CD4-positive, alpha-beta T cell treated with Interleukin-2 at 100 ng/mL for 4 hours (primary cell): ENCODE data around the gene TARS2.

Experiments
- DNase-seq: peaks from one replicate; pipeline ENCODE4 v3.0.0-alpha.2; 2020; ENCODE audit warnings: low spot score

The TARS2 gene, protein sequence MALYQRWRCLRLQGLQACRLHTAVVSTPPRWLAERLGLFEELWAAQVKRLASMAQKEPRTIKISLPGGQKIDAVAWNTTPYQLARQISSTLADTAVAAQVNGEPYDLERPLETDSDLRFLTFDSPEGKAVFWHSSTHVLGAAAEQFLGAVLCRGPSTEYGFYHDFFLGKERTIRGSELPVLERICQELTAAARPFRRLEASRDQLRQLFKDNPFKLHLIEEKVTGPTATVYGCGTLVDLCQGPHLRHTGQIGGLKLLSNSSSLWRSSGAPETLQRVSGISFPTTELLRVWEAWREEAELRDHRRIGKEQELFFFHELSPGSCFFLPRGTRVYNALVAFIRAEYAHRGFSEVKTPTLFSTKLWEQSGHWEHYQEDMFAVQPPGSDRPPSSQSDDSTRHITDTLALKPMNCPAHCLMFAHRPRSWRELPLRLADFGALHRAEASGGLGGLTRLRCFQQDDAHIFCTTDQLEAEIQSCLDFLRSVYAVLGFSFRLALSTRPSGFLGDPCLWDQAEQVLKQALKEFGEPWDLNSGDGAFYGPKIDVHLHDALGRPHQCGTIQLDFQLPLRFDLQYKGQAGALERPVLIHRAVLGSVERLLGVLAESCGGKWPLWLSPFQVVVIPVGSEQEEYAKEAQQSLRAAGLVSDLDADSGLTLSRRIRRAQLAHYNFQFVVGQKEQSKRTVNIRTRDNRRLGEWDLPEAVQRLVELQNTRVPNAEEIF

DNA sequence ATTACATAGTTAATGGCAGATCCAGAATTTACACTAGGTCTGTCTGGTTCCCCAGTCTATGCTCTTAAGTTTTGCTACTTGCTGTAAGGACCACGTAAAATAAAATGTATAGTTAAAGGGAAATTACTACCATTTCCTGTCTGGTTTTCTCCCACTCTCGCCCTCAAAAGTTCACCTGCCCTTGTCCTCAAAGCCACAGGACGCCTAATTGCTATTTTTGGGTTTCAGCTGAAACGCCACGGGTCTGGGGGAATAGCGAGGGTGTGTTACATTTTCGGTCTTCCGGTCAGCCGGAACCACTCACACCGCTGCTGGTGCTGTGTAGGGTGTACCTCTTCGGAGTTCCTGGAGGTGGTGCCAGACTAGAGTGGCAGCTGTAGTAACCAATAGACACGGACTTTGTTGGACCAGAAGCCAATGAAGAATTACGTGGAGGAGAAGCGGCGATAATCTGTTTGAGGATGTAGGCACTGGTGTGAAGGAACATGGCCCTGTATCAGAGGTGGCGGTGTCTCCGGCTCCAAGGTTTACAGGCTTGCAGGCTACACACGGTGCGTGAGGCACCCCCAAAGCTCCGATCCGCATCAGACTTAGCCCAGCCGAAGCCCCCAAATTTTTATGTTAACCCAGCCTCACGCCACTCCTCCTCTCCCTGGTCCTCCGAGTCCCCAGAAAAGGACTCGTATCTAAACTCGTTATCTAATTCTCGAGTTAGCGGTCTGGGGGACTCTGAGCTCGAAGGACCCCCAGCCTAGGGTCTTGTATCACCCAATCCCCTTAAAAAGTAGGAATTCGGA lies at the start of gene TARS2:
Gene TARS2 (plus strand): TSS at position 454 of the 797 bp plus-strand sequence. CDS start 32 bp downstream, at position 486.
- peak; percentile 99 for DNase-seq

DNA sequence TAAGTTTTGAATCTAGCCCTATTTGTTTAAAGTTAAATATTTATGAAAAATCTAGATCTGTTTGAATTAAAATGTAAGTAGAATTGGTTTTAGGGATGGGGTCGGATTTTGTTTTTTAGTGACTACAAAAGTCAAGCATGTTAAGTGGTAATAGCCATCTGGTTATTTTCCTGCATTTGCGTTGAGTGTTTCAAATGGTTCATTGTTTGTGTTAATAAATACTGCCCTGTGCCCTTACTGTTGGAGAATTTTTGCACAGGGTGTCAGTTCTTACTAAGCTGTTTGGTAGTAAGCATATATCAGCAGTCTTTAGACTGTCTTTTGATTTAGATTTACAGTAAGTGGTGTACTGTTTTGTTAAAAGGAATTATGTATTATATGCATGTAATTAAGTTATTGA lies 46.1 kb upstream of the TARS2 start:
- DNase-seq, result no peak

- DNase-seq, result no peak
These were observed 43.0 kb upstream of the TARS2 start for GRCh38 chr1:150444232-150444631.

DNA sequence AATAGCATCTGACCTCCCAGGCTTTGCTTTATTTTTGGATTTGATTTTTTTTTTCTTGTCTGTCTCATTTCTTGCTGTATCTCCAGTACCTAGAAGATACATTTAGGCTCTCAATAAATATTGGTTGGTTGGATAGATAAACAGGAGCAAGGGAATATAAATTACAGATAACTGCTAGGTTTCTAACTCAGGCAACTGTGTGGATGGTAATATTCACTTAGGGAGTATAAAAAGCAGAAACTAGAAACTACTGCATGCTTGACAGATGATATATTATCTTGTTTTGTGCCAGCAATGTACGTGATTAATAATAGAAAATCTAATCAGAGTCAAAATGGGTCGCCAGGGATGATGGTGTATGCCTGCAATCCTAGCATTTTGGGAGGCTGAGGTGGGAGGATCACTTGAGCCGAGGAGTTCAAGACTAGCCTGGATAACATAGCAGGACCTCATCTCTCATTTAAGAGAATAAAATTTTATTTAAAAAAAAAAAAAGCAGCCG lies 31.0 kb upstream of the TARS2 start:
- no peak for DNase-seq

DNA sequence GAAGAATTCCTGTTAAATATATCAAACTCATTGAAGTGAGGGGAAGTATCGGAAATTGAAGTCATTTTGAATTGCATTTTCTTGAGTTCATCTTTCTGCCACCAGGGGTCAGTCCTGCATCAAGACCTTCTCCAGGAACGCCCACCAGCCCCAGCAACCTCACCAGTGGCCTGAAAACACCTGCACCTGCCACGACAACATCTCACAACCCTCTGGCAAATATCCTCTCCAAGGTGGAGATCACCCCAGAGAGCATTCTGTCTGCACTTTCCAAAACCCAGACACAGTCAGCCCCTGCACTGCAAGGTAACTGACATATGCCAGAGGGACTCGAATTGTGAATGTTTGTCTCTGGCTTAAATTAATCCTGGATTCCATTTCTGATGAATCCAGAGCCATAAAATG lies 22.8 kb upstream of the TARS2 start:
- peak; percentile 76 for DNase-seq

- DNase-seq, result no peak
These were observed 20.3 kb upstream of the TARS2 start for GRCh38 chr1:150466964-150467363.

DNA sequence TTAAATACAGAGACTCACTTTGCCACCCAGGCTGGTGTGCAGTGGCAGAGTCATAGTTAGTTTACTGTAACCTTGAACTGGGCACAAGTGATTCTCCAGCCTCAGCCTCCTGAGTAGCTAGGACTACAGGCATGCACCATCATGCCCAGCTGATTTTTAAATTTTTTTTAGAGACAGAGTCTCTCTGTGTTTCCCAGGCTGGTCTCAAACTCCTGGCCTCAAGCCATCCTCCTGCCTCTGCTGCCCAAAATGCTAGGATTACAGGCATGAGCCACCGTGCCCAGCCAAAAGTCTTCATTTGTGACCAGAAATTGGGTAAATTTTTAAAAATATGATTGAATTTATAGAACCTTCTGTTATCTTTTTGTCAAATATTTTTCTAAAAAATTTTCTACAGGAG lies 17.9 kb upstream of the TARS2 start:
- DNase-seq, result no peak

DNA sequence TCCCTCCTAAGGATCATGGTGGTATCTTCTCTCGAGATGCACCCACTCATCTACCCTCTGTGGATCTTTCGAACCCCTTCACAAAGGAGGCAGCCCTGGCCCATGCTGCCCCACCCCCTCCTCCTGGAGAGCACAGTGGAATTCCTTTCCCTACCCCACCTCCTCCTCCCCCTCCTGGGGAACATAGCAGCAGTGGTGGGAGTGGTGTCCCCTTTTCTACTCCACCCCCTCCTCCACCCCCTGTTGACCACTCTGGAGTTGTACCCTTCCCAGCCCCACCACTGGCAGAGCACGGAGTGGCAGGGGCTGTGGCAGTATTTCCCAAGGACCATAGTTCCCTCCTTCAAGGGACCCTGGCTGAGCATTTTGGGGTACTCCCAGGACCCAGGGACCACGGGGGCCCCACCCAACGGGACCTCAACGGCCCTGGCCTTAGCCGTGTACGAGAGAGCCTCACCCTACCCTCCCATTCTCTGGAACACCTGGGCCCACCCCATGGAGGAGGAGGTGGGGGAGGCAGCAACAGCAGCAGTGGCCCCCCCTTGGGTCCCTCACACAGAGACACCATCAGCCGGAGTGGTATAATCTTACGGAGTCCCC lies 14.5 kb upstream of the TARS2 start:
- DNase-seq, result no peak

DNA sequence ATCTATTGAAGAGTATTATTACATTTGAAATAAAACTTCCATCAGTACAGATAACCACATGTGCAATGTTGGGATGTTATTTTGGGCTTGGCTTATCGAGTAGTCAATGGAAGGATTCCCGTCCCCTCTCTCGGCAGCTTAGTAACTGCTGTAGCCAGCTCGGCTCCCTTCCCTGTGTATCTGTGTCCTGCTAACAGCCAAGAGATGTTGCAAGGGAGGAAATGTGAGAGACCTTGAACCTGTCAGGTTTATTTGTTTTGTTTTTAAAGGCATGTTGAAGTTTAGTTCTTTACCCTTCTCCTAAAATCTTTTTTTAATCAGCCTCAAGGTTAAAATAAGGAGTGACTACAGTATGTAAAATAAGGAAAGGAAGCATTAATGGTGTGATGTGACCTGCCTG lies 13.6 kb upstream of the TARS2 start:
- no peak for DNase-seq

GRCh38 chr1:150474869-150475268 lies 12.3 kb upstream of the TARS2 start:
- no peak for DNase-seq

DNA sequence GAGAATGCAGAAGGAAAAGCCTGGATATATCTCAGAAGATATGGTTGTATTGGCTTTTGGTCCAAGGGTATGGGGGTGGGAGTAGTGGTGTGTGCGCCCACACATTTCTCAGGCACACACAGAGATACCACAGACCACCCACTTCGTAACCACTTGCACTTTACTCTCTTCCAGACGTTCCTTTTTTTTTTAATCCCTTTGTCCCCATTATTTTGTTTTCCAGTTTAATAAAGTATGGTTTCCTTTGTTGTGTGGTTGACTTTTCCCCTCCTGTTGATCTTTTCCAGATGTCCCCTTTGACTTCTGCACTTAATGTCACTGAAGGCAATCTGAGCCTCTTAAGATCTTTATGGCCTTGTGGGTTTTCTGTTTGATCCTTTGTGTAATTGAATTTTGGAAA lies 10.5 kb upstream of the TARS2 start:
- no peak for DNase-seq

GRCh38 chr1:150477320-150477719 lies 9.9 kb upstream of the TARS2 start:
- DNase-seq, result no peak

DNA sequence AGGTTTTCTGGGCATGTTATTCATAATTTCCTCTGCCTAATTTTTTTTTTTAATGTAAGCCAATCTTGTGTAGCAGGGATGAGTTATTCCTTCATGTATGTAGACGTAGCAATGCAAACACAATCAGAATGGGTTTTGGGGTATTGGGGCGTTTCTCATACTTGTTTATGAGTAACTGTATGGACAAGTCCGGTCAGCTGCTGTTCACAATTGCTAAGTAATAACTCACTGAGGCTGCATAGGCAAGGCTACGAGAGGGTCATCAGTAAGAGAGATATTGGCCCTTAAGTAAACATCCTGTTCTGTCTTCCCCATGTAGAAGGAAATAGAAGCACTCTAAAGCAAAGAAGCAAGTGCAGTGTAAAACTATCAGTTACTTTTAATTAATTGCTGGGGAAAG lies 9.5 kb upstream of the TARS2 start:
- DNase-seq, result no peak

GRCh38 chr1:150479370-150479769 lies 7.8 kb upstream of the TARS2 start:
- DNase-seq, result no peak

DNA sequence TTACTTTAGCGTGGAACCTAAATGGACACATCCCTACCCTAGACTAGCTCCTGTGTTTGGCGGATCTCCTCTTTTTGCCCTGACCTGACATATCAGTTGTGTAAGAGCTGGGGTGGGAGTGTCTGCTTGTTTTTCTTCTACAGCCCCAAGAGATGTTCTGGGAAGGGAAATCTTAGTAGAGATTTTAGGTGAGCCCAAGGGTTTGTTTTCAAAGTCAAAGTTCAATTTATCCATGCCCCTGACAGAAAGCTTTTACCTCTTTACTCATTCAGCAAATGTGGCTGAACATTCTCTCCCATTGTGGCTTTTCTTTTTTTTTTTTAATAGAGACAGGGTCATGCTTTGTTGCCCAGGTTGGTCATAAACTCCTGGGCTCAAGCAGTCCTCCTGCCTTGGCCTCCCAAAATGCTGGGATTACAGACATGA lies 7.3 kb upstream of the TARS2 start:
- DNase-seq, result no peak

DNA sequence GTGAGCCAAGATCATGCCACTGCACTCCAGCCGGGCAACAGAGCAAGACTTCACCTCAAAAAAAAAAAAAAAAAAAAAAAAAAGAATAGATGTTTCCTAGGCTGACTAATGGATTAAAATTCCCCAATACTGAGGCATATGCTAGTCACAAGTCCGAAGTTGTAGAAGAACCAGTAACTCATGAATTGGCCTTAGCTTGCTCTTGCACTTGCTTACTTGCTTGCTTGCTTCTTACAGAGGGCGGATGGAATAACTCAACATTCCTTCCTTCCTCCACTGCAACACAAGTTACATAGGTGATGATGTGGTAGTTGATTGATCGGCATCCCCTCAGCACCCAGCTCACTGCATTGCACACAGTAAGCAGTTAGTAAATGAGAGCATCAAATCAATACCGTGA lies 2.8 kb upstream of the TARS2 start:
- no peak for DNase-seq

- DNase-seq, result no peak
These were observed 2.4 kb upstream of the TARS2 start for GRCh38 chr1:150484861-150485260.

GRCh38 chr1:150487763-150488115 lies 520 bp downstream of the TARS2 start:
- peak; percentile 1 for DNase-seq

- DNase-seq, result no peak
These were observed 6.0 kb downstream of the TARS2 start for GRCh38 chr1:150493175-150493574.

- DNase-seq, result no peak
These were observed 11.1 kb downstream of the TARS2 start for GRCh38 chr1:150498342-150498741.

DNA sequence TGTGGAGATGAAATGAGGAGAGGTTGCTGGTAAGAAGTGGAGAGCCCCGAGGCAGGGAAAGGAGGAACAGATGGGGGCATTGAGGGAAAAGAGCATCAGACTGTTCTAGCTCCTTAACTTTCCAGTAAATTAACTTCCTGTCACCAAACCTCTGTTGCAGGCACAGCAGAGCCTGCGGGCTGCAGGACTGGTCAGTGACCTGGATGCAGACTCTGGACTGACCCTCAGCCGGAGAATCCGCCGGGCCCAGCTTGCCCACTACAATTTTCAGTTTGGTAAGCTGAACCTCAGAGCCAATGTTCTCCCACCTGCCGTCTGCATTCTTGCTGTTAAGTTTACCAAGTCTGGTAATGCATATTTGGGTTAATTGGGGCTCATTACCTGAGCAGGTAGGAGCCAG lies 18.2 kb downstream of the TARS2 start:
- DNase-seq, result no peak
